HepG2 (cell line): Measurements from ENCODE around the gene RCC2. TPM values are rescaled to one million over a fixed set of nuclear protein-coding genes. Genes with fewer than 3 reads are reported as not detected.
A peak's percentile ranks its signal among the peaks of the same experiment; 100 is the strongest.

Source experiments
- ATAC-seq: fragments of 200-7000 bp; cut with Tn5 transposase; 3 replicates; pipeline ENCODE4 v1.9.1; 2020; ENCODE audit warnings: mild to moderate bottlenecking, moderate library complexity
- BruUV-seq: library from RNA; stranded (reverse); fragments of 400-500 nt; replicated peaks from 2 replicates; lab custom pipeline; 2021; lab: Mats Ljungman, UMichigan
- CTCF ChIA-PET: fragments of 300-600 bp; formaldehyde crosslinking; extraction: SDS; loops from one replicate; lab custom pipeline; 2021; ENCODE audit warnings: low total read pairs, inconsistent platforms, low intra/inter-chr PET ratio; lab: Yijun Ruan, JAX
- POLR2A ChIA-PET: fragments of 350-600 bp; sonication (Branson Sonifier 250); formaldehyde crosslinking; loops from one replicate; lab custom pipeline; 2020; ENCODE audit warnings: antibody characterized with exemption, inconsistent platforms; lab: Yijun Ruan, JAX
- DNase-seq: peaks from one replicate; pipeline ENCODE4 v3.0.0-alpha.2; 2015; ENCODE audit warnings: low spot score
- FAIRE-seq: peaks from 3 replicates; lab custom pipeline; 2011; peaks lifted over from hg19 to GRCh38; lab: Jason Lieb, UNC
- H2AFZ ChIP-seq: one replicate; pipeline ENCODE4 v1.6.1; 2011; ENCODE audit warnings: low read length, inconsistent platforms
- H3K27ac ChIP-seq: fragments of 300-600 bp; 3 replicates; pipeline ENCODE4 v1.8.0; 2011; ENCODE audit warnings: mixed run types, mild to moderate bottlenecking, mixed read lengths, low read length, inconsistent platforms; ENCODE audit not compliant: insufficient read depth; ENCODE audit errors: extremely low read length
- H3K27me3 ChIP-seq, 2 experiments: fragments of 200-600 bp in 1 of 2; 2 replicates in 1 of 2; 3 replicates in 1 of 2; pipeline versions ENCODE4 v1.6.0 to v1.8.0; 2011; ENCODE audit warnings: low read length in 2 of 2, mild to moderate bottlenecking in 2 of 2, moderate library complexity in 2 of 2, inconsistent platforms in 1 of 2; ENCODE audit not compliant: insufficient read depth in 2 of 2, control insufficient read depth in 1 of 2
- H3K36me3 ChIP-seq, 2 experiments: fragments of 200-600 bp in 1 of 2; replicated peaks in 1 of 2; 2 replicates in 1 of 2; 3 replicates in 1 of 2; pipeline versions ENCODE4 v1.5.1 to v1.8.0; 2011; ENCODE audit warnings: low read length in 2 of 2, inconsistent platforms in 1 of 2; ENCODE audit not compliant: insufficient read depth in 2 of 2, control insufficient read depth in 1 of 2
- H3K4me1 ChIP-seq: 2 replicates; pipeline ENCODE4 v1.5.1; 2012; ENCODE audit warnings: low read length, inconsistent platforms; ENCODE audit not compliant: insufficient read depth
- H3K4me2 ChIP-seq: 2 replicates; pipeline ENCODE4 v1.6.0; 2011; ENCODE audit warnings: low read depth, low read length, inconsistent platforms
- H3K4me3 ChIP-seq, 3 experiments: fragments of 200-600 bp in 1 of 3; sonication (generic), shearing (Covaris generic) in 1 of 3; replicated peaks in 1 of 3; 2 replicates each; pipeline ENCODE4 v1.5.1; 2011 to 2016; ENCODE audit warnings: low read length in 3 of 3, inconsistent platforms in 2 of 3, low read depth in 2 of 3, mild to moderate bottlenecking in 2 of 3, control low read depth in 1 of 3, mixed read lengths in 1 of 3; ENCODE audit not compliant: insufficient read depth in 1 of 3
- H3K79me2 ChIP-seq: one replicate; pipeline ENCODE4 v1.6.1; 2011; ENCODE audit warnings: low read length, inconsistent platforms; ENCODE audit not compliant: insufficient read depth
- H3K9ac ChIP-seq: 2 replicates; pipeline ENCODE4 v1.6.0; 2011; ENCODE audit warnings: mild to moderate bottlenecking, low read depth, low read length, inconsistent platforms; ENCODE audit not compliant: insufficient read depth
- H3K9me3 ChIP-seq: 2 replicates; pipeline ENCODE4 v1.5.1; 2012; ENCODE audit warnings: mild to moderate bottlenecking, low read length
- H4K20me1 ChIP-seq: 2 replicates; pipeline ENCODE4 v1.6.0; 2011; ENCODE audit warnings: inconsistent platforms, mild to moderate bottlenecking, low read length, moderate library complexity; ENCODE audit not compliant: insufficient read depth
- FIP1L1 ChIP-seq: fragments of 200-400 bp; formaldehyde crosslinking; IDR thresholded peaks from 2 replicates; pipeline ENCODE4 v1.6.1; 2018; ENCODE audit warnings: low read depth, mild to moderate bottlenecking, low read length, moderate library complexity, borderline replicate concordance; ENCODE audit not compliant: insufficient read depth
- HNF1A ChIP-seq, 2 experiments: sonication (generic) in 1 of 2; formaldehyde crosslinking in 1 of 2; IDR thresholded peaks; 2 replicates each; pipeline versions ENCODE4 v1.4.0 to v1.6.1; 2016 to 2020; ENCODE audit warnings: borderline replicate concordance in 1 of 2, low read depth in 1 of 2, mild to moderate bottlenecking in 1 of 2, missing genetic modification reagents in 1 of 2
- KDM6A ChIP-seq: IDR thresholded peaks from 2 replicates; pipeline ENCODE4 v1.6.1; 2016; ENCODE audit warnings: low read depth
- KLF12 ChIP-seq: sonication (generic); formaldehyde crosslinking; IDR thresholded peaks from 2 replicates; pipeline ENCODE4 v1.4.0; 2020; ENCODE audit warnings: missing genetic modification reagents, borderline replicate concordance
- MAFF ChIP-seq: IDR thresholded peaks from 2 replicates; pipeline ENCODE4 v1.6.1; 2011; ENCODE audit warnings: low read depth, low read length, improper control_type of control experiment
- MAFK ChIP-seq, 2 experiments: IDR thresholded peaks in 1 of 2; conservative IDR thresholded peaks in 1 of 2; 2 replicates each; pipeline ENCODE4 v1.6.1; 2011; ENCODE audit warnings: improper control_type of control experiment in 2 of 2, low read length in 2 of 2
- RXRA ChIP-seq: sonication (generic); formaldehyde crosslinking; IDR thresholded peaks from 2 replicates; pipeline ENCODE4 v1.5.1; 2020; ENCODE audit warnings: missing genetic modification reagents
- WIZ ChIP-seq: sonication (generic); formaldehyde crosslinking; IDR thresholded peaks from 2 replicates; pipeline ENCODE4 v1.5.1; 2020; ENCODE audit warnings: mild to moderate bottlenecking, missing genetic modification reagents
- ZFP1 ChIP-seq: IDR thresholded peaks from 2 replicates; pipeline ENCODE4 v1.6.1; 2016
- WGBS: methylation state at CpG from one replicate; pipeline ENCODE4 v1.1.6; 2017; ENCODE audit warnings: low lambda C conversion rate; 5-methylcytosine and 5-hydroxymethylcytosine counted together
- in situ Hi-C: cut with HindIII; loops from 2 replicates; pipeline ENCODE4 v1.10.0; 2017; ENCODE audit warnings: low pct_unique_long_range_greater_than_20kb; ENCODE audit not compliant: extremely low pct_ligation_motif_present
- intact Hi-C: fragments of 100-400 bp; cut with micrococcal nuclease; formaldehyde crosslinking; loops from one replicate; pipeline ENCODE4 v1.10.0; 2022; ENCODE audit not compliant: unreplicated experiment
- polyA plus RNA-seq, 8 experiments: library from polyadenylated mRNA; depleted of rRNA in 3 of 8; stranded (reverse) in 7 of 8; unstranded in 1 of 8; fragments of >200 nt; fragmentation: Illumina TruSeq in 4 of 8; extraction: Trizol in 4 of 8; gene quantifications; 2 replicates each; pipeline versions ENCODE4 v1.2.1 to v1.2.3, GENCODE V29; 2011 to 2016; ENCODE audit warnings: low read depth in 4 of 8, missing spikeins in 1 of 8, mixed read lengths in 1 of 8; ENCODE audit not compliant: insufficient read depth in 1 of 8
- total RNA-seq, 5 experiments: library from RNA; depleted of rRNA; stranded (reverse); fragments of >200 nt; fragmentation: Illumina TruSeq; extraction: Trizol; gene quantifications; 2 replicates each; pipeline ENCODE4 v1.2.3, GENCODE V29; 2016; ENCODE audit warnings: low read depth in 1 of 5

RCC2 gene
- total and polyA plus RNA-seq, 2 of the 13 experiments (the other 11 are each of a cell fraction or from before 2014, with no cell fraction given): 20.5 to 55.8 TPM

DNA sequence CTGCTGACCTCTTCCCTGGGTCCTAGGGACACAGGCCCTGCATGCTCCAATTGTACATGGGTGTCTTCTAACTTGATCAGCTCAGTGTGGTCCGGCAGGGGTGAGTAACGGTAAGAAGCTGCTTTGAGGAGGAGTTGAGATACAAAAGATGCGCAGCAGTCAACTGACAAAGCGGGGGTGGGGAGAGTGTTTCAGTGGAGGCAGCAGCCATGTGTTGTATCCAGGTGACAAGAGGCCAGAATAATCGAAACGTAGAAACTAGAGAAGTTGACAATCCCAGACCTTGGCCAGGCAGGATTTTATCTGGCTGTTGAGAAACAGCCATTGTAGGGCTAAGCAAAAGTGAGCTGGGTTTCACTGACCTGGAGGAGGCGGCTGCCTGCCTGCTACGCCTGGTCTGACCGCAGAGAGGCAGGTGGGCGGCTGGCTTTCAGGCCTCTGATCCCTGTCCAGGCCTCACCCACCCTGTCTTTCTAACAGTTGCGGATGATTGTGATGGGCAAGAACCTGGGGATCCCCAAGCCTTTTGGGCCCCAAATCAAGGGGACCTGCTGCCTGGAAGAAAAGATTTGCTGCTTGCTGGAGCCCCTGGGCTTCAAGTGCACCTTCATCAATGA, 38.6 kb downstream of the RCC2 start:
- no peak overlapping the region for H3K4me2 ChIP-seq
- TF ChIP-seq FIP1L1: no peak
- 0 out of 2 replicates have a peak, but pooled peaks have one; percentile 40 for TF ChIP-seq KLF12 (CRISPR knock-in tag)
- TF ChIP-seq RXRA: no peak
- TF ChIP-seq, all 625 proteins: peak for 1
- no peak for DNase-seq
- WGBS: 47% methylated on average over 6 of the region's 11 CpGs
- H3K27me3 ChIP-seq: peaks cover 0 to 5% of the 10 kb centered on the region in 2 experiments; a peak in 2 of 5 replicates
- ChIA-PET CTCF (no interaction called here), POLR2A (no interaction called here)
- peaks cover 4% of the 10 kb centered on the region for H3K4me1 ChIP-seq
- no peaks in the 10 kb centered on the region for H3K9me3 ChIP-seq
- in situ Hi-C loops: no loop called here
- H3K36me3 ChIP-seq: no peaks in the 10 kb centered on the region
- H2AFZ ChIP-seq: no peak overlapping the region
- ATAC-seq: peak; percentile 62
- no peaks in the 10 kb centered on the region for H3K79me2 ChIP-seq
- intact Hi-C loops: no loop called here
- no peak overlapping the region for H3K27ac ChIP-seq
- no TSS peak for BruUV-seq
- FAIRE-seq: no peak
- no peak overlapping the region for H3K4me3 ChIP-seq
- no peak overlapping the region for H3K9ac ChIP-seq
- no peaks in the 10 kb centered on the region for H4K20me1 ChIP-seq

DNA sequence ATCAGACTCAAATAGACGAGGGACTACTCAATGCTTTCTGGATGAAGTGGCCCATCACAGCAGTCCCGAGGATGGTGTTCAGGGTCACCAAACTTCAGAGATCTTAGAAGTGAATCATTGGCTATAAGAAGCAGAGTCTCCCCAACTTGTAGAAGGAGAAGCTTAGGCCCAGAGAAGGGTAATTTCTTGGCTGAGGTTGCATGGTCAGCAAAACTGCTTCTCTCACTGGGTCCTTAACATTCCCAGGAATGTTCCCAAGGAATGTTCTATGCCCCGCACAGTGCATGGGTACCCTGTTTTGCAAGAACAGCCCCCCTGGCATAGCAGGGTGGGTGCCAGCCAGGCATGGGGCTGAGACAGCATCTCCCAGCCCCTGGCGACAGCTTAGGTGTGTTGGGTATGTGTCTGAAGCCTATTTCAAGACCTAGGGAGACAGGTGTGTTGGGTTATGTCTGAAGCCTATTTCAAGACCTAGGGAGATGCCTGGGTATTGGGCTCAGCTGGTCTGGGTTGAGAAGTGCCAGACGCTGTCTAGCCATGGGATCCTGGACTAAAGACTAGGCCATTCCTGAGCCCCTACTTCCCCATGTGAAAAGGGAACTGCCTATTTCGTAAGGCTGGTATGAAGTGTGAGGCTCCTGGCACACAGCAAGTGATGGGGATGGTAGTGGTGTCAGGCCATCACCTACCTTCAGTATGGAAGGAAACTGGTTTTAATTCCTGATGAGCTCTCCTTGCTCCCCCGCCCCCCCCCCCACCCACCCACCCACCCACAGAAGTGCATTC, 41.4 kb downstream of the RCC2 start:
- DNase-seq: no peak
- no peaks in the 10 kb centered on the region for H3K4me1 ChIP-seq
- POLR2A ChIA-PET: no interaction called here
- no peak for FAIRE-seq
- BruUV-seq: no TSS peak
- H3K36me3 ChIP-seq: no peaks in the 10 kb centered on the region
- H3K4me2 ChIP-seq: no peak overlapping the region
- 31% methylated on average over 5 of the region's 7 CpGs for WGBS
- no peaks in the 10 kb centered on the region for H4K20me1 ChIP-seq
- no peak overlapping the region for H3K27ac ChIP-seq
- in situ Hi-C loops (no loop called here), intact Hi-C loops (no loop called here)
- H2AFZ ChIP-seq: no peak overlapping the region
- H3K79me2 ChIP-seq: no peaks in the 10 kb centered on the region
- ATAC-seq: no peak
- no peaks in the 10 kb centered on the region for H3K9me3 ChIP-seq
- no peak overlapping the region for H3K9ac ChIP-seq
- peaks cover 0 to 16% of the 10 kb centered on the region in 2 experiments; a peak in 3 of 5 replicates for H3K27me3 ChIP-seq
- no peak overlapping the region for H3K4me3 ChIP-seq
- TF ChIP-seq WIZ (CRISPR knock-in tag): no peak
- no peak for TF ChIP-seq ZFP1 (CRISPR knock-in tag)
- TF ChIP-seq MAFK (conservative IDR thresholded peaks at IDR 0.05 in 1 of 2, IDR thresholded peaks at IDR 0.05 in 1 of 2; ENCODE audit: low read length in 2 of 2): peak; percentile 64 to 72
- TF ChIP-seq HNF1A (IDR thresholded peaks at IDR 0.05; ENCODE audit: low read depth): no peak
- TF ChIP-seq HNF1A (CRISPR knock-in tag; IDR thresholded peaks at IDR 0.05; ENCODE audit: borderline replicate concordance): no peak
- TF ChIP-seq MAFF: peak; percentile 49; the same call in 1 of the 2 replicates
- TF ChIP-seq KDM6A (CRISPR knock-in tag): no peak
- CTCF ChIA-PET: no interaction called here
